Spleen (tissue), 11 donors: ENCODE measurements around the gene FAM3C. TPM values are rescaled to one million over a fixed set of nuclear protein-coding genes. Genes with fewer than 3 reads are reported as not detected.

Experiments used
- DNase-seq: peaks from one replicate; pipeline ENCODE4 v3.0.0-alpha.2; 2020
- H3K27ac ChIP-seq, 8 donors: fragments of 200-600 bp; sonication (generic) in 7 of 8; 1 replicate in 4 of 8; 2 replicates in 4 of 8; pipeline versions ENCODE4 v1.5.0 to v1.8.0; 2016 to 2021; ENCODE audit warnings: inconsistent platforms in 4 of 8, mild to moderate bottlenecking in 4 of 8, moderate library complexity in 1 of 8
- H3K27me3 ChIP-seq, 7 donors: fragments of 200-600 bp; sonication (generic) in 6 of 7; replicated peaks in 1 of 7; 1 replicate in 4 of 7; 2 replicates in 3 of 7; pipeline versions ENCODE4 v1.5.0 to v1.8.0; 2016 to 2021; ENCODE audit warnings: inconsistent platforms in 3 of 7, mild to moderate bottlenecking in 1 of 7
- H3K36me3 ChIP-seq, 6 donors: fragments of 200-600 bp; sonication (generic) in 5 of 6; 1 replicate in 4 of 6; 2 replicates in 2 of 6; pipeline versions ENCODE4 v1.5.0 to v1.8.0; 2016 to 2021; ENCODE audit warnings: inconsistent platforms in 2 of 6
- H3K4me1 ChIP-seq, 6 donors: fragments of 200-600 bp; sonication (generic) in 5 of 6; 1 replicate in 3 of 6; 2 replicates in 3 of 6; pipeline versions ENCODE4 v1.5.0 to v1.8.0; 2016 to 2021; ENCODE audit warnings: inconsistent platforms in 3 of 6
- H3K4me3 ChIP-seq, 8 donors: fragments of 200-600 bp; sonication (generic) in 7 of 8; 1 replicate in 4 of 8; 2 replicates in 4 of 8; pipeline versions ENCODE4 v1.5.0 to v1.8.0; 2016 to 2021; ENCODE audit warnings: inconsistent platforms in 4 of 8, mild to moderate bottlenecking in 4 of 8, moderate library complexity in 2 of 8
- H3K9me3 ChIP-seq, 8 donors: fragments of 200-600 bp; sonication (generic) in 7 of 8; 1 replicate in 4 of 8; 2 replicates in 4 of 8; pipeline versions ENCODE4 v1.5.0 to v1.8.0; 2016 to 2021; ENCODE audit warnings: inconsistent platforms in 4 of 8
- CTCF ChIP-seq, 11 experiments: fragments of 200-600 bp in 7 of 11; fragments of 450-650 bp in 4 of 11; sonication (generic) in 4 of 11; IDR thresholded peaks in 8 of 11; conservative IDR thresholded peaks in 3 of 11; 1 replicate in 7 of 11; 2 replicates in 4 of 11; pipeline versions ENCODE4 v1.4.0 to v1.8.0; 2016 to 2021; ENCODE audit warnings: antibody characterized with exemption in 11 of 11, inconsistent platforms in 4 of 11, mild to moderate bottlenecking in 1 of 11
- POLR2A ChIP-seq, 3 donors: fragments of 450-650 bp; IDR thresholded peaks; one replicate each; pipeline ENCODE4 v1.5.1; 2017; ENCODE audit warnings: antibody characterized with exemption in 3 of 3, mild to moderate bottlenecking in 1 of 3
- POLR2AphosphoS5 ChIP-seq, 3 donors: sonication (generic); formaldehyde crosslinking; IDR thresholded peaks; one replicate each; pipeline ENCODE4 v1.5.1; 2017; ENCODE audit warnings: antibody characterized with exemption in 3 of 3
- WGBS, 5 donors: extraction: QIAGEN DNeasy Blood & Tissue Kit in 3 of 5; methylation state at CpG; one replicate each; pipeline versions ENCODE4 v1.1.5 to v1.1.7; 2013 to 2018; 5-methylcytosine and 5-hydroxymethylcytosine counted together
- intact Hi-C: fragments of 100-400 bp; cut with DNase I; formaldehyde crosslinking; loops from one replicate; pipeline ENCODE4 v1.15.0; 2023; ENCODE audit warnings: low total_unique reads
- polyA plus RNA-seq, 3 donors: library from polyadenylated mRNA; stranded (reverse); fragments of 200-250 nt; gene quantifications; one replicate each; pipeline ENCODE4 v1.2.1, GENCODE V29; 2013
- total RNA-seq, 7 donors: library from RNA; depleted of rRNA in 3 of 7; stranded (reverse); fragments of >200 nt in 3 of 7; fragmentation: NEBNext Ultra II Directional in 4 of 7; extraction: Animal tissue kit (Norgen Biotek cat#: 25700) in 4 of 7; gene quantifications; one replicate each; pipeline versions ENCODE4 v1.1.0 to v1.2.1, GENCODE V29; 2016 to 2021
- donor health status: healthy with polysubstance abuse.
- donor health status: DM: no; HTN: no; CAD: no; lungs with moderate emphysema.
- donor health status: DM: no; HTN: no; CAD: no.
- donor health status: Bipolar disorder and iron deficiency.
- donor health status: healthy.
- donor health status: DM: no; HTN: no; CAD: no.
- donor health status: DM: yes; HTN: yes; CAD: no.

The FAM3C gene
- total and polyA plus RNA-seq, 10 donors, result 35.4 to 69.2 (median 54.1) TPM

- peaks cover 34 to 100% (median 78%) of the 10 kb centered on the region in 6 donors for H3K4me1 ChIP-seq
- intact Hi-C loops, result no loop called here
- 0 to 11% (median 5%) methylated on average over 1 of the region's 1 CpG for WGBS, 5 donors
- H3K27me3 ChIP-seq, result no peaks in the 10 kb centered on the region
- H3K4me3 ChIP-seq, result no peak overlapping the region
- peak overlapping the region; percentile 51 to 81 (median 65) for H3K27ac ChIP-seq
- H3K36me3 ChIP-seq, result peaks cover 0 to 4% (median 0%) of the 10 kb centered on the region in 6 donors
- no peak for DNase-seq
- TF ChIP-seq POLR2A (IDR thresholded peaks at IDR 0.05), result no peak
- no peak for TF ChIP-seq CTCF (IDR thresholded peaks at IDR 0.05 in 8 of 11, conservative IDR thresholded peaks at IDR 0.05 in 3 of 11)
- no peak for TF ChIP-seq POLR2AphosphoS5 (IDR thresholded peaks at IDR 0.05)
- H3K9me3 ChIP-seq, result no peaks in the 10 kb centered on the region
These were observed 10.3 kb downstream of the FAM3C start for GRCh38 chr7:121385800-121386179.

- H3K27ac ChIP-seq, result peak overlapping the region; percentile 51 to 81 (median 65)
- peaks cover 32 to 98% (median 76%) of the 10 kb centered on the region in 6 donors for H3K4me1 ChIP-seq
- peaks cover 0 to 5% (median 0%) of the 10 kb centered on the region in 6 donors for H3K36me3 ChIP-seq
- intact Hi-C loops, result no loop called here
- 77 to 87% (median 82%) methylated on average over 4 of the region's 4 CpGs for WGBS, 5 donors
- DNase-seq, result no peak
- TF ChIP-seq POLR2A (IDR thresholded peaks at IDR 0.05), result no peak
- TF ChIP-seq CTCF (IDR thresholded peaks at IDR 0.05 in 8 of 11, conservative IDR thresholded peaks at IDR 0.05 in 3 of 11), result no peak
- TF ChIP-seq POLR2AphosphoS5 (IDR thresholded peaks at IDR 0.05), result no peak
- no peaks in the 10 kb centered on the region for H3K27me3 ChIP-seq
- H3K9me3 ChIP-seq, result no peaks in the 10 kb centered on the region
- no peak overlapping the region for H3K4me3 ChIP-seq
These were observed 10.9 kb downstream of the FAM3C start for GRCh38 chr7:121385056-121385799.

- TF ChIP-seq CTCF (IDR thresholded peaks at IDR 0.05 in 8 of 11, conservative IDR thresholded peaks at IDR 0.05 in 3 of 11) (no peak), POLR2AphosphoS5 (IDR thresholded peaks at IDR 0.05) (no peak), POLR2A (IDR thresholded peaks at IDR 0.05) (no peak)
- Histone ChIP-seq H3K27me3 (no peaks in the 10 kb centered on the region), H3K9me3 (no peaks in the 10 kb centered on the region), H3K4me1 (peaks cover 33 to 98% (median 71%) of the 10 kb centered on the region in 6 donors), H3K4me3 (no peak overlapping the region), H3K27ac (peak overlapping the region; percentile 4 to 81 (median 60)), H3K36me3 (peaks cover 0 to 10% (median 0%) of the 10 kb centered on the region in 6 donors)
- intact Hi-C loops, result no loop called here
- DNase-seq, result no peak
- 75 to 80% (median 76%) methylated on average over 2 of the region's 2 CpGs for WGBS, 5 donors
These were observed 11.8 kb downstream of the FAM3C start for GRCh38 chr7:121384265-121384664.

- TF ChIP-seq POLR2A (IDR thresholded peaks at IDR 0.05) (no peak), POLR2AphosphoS5 (IDR thresholded peaks at IDR 0.05) (no peak), CTCF (IDR thresholded peaks at IDR 0.05 in 8 of 11, conservative IDR thresholded peaks at IDR 0.05 in 3 of 11) (no peak)
- Histone ChIP-seq H3K4me3 (no peak overlapping the region), H3K36me3 (peaks cover 0 to 16% (median 2%) of the 10 kb centered on the region in 6 donors), H3K9me3 (no peaks in the 10 kb centered on the region), H3K4me1 (peaks cover 30 to 96% (median 62%) of the 10 kb centered on the region in 6 donors), H3K27me3 (no peaks in the 10 kb centered on the region), H3K27ac (peak overlapping the region; percentile 4 to 81 (median 60))
- DNase-seq, result no peak
- intact Hi-C loops, result no loop called here
- WGBS, 5 donors, result 27 to 59% (median 33%) methylated on average over 2 of the region's 2 CpGs
These were observed 12.7 kb downstream of the FAM3C start for GRCh38 chr7:121383235-121383910.
